ENCODE results near the gene GID8. TPM values are rescaled to one million over a fixed set of nuclear protein-coding genes. Genes with fewer than 3 reads are reported as not detected.

GID8 gene
- total RNA-seq, 2 donors from 2014 or later: 16.8 to 18.7 TPM

GRCh38 chr20:62924442-62925075 lies 13.4 kb upstream of the GID8 start:
- DNase-seq (ENCODE audit: low spot score): no peak
- H3K27me3 ChIP-seq: no peaks in the 10 kb centered on the region
- no peaks in the 10 kb centered on the region for H3K36me3 ChIP-seq
- H3K4me3 ChIP-seq: peak overlapping the region; percentile 83 to 97
- H3K9me3 ChIP-seq: no peaks in the 10 kb centered on the region
- H3K4me1 ChIP-seq: peaks cover 0 to 82% of the 10 kb centered on the region in 2 donors
- no peak for TF ChIP-seq CTCF (IDR thresholded peaks at IDR 0.05)
- peak overlapping the region; percentile 92 to 96 for H3K27ac ChIP-seq

GRCh38 chr20:62925076-62925419 lies 12.9 kb upstream of the GID8 start:
- H3K27me3 ChIP-seq: no peaks in the 10 kb centered on the region
- no peaks in the 10 kb centered on the region for H3K9me3 ChIP-seq
- H3K4me1 ChIP-seq: peaks cover 0 to 82% of the 10 kb centered on the region in 2 donors
- no peaks in the 10 kb centered on the region for H3K36me3 ChIP-seq
- H3K4me3 ChIP-seq: peak overlapping the region; percentile 83 to 97
- TF ChIP-seq CTCF (IDR thresholded peaks at IDR 0.05): no peak
- no peak for DNase-seq (ENCODE audit: low spot score)
- peak overlapping the region; percentile 92 to 96 for H3K27ac ChIP-seq

DNA sequence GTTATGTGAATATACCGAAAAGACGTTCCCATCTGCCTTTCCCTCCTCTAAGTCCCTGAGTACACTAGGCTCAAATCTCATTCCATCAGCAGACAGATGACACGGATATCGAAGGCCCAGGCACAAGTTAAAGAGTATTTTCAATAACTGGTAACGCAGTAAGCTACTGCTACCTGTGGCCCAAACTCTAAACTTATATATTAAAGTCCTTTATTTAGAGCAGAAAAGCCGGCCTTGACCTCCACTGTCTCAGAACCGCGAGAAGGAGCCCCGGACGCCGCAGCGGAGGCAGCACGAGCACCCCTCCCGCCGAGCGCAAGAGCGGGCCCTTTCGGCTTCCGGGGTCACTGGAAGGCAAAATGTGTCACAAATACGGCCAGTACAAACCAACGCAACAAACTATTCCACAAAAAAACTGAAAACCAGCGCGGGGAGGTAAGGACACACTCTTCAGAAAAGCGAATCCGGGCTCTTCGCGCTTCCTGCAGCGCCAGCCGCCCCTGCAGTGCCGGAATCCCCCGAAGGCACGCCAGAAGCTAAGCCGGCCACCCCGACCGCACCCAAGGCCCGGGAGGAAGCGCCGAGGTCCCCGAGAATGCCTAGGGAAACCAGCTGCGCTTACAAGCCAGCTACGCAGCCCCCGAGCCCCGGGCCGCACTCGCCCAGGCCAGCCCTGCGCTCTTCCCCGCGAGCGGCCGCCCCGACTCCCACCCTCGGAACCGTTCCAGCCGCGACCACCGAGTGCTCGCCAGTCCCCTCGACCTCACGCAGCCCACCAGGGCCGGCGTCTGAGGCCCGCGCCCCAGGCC lies 12.3 kb upstream of the GID8 start:
- Histone ChIP-seq H3K27me3 (no peaks in the 10 kb centered on the region), H3K9me3 (no peaks in the 10 kb centered on the region), H3K4me3 (peak overlapping the region; percentile 83 to 97), H3K36me3 (no peaks in the 10 kb centered on the region), H3K4me1 (peaks cover 0 to 78% of the 10 kb centered on the region in 2 donors), H3K27ac (peak overlapping the region; percentile 92 to 96)
- no peak for DNase-seq (ENCODE audit: low spot score)
- TF ChIP-seq CTCF (IDR thresholded peaks at IDR 0.05): no peak

DNA sequence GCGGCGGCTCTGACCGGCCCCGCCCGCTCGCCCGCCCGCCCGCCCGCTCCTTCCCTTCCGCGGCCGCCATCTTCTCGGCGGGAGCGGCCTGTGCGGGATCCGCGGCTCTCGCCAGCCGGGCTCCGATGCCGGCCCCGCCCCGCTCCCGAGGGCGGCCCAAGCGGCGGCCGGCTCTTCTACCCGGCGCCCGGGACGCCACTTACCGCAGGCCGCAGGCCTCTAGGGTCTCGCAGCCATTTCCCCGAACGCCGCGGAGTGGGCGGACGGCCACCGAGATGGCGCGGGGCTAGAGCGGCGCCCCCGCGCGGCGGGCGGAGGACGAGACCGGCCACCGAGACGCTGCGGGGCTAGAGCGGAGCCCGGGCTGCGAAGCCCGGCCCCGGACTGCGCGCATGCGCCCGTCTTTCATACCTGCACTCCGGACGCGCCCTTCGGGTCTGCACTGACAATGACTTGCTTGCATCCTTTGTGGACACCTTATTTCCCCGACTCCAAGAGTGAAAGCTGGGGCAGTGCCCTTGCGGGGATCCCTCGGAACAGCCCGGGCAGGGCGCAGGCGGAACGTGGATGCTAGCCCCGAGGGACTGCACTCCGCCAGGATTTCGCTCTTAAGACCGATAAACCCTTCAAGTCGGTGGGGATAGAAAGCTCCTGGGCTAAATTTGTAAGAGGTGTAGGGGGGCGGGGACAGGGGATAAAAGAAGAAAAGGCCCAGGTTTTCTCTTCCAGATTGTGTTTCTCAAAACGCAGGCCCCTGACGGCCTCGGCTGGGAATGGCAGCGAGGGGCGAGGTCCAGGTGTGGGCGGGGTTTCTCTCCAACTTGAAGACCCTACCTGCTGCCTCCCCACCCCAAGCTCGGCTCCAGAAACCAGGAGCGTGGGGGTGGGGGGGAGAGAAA lies 11.5 kb upstream of the GID8 start, which contains the start of gene DIDO1:
Gene DIDO1 (minus strand): TSS at position 277 of the 899 bp plus-strand sequence.
- H3K4me3 ChIP-seq: peak within 1 kb of the TSS; percentile 83 to 97
- no peaks in the 10 kb centered on the region for H3K36me3 ChIP-seq
- peak within 1 kb of the TSS; percentile 92 to 96 for H3K27ac ChIP-seq
- DNase-seq (ENCODE audit: low spot score): peak; percentile 80
- no peaks in the 10 kb centered on the region for H3K9me3 ChIP-seq
- peaks cover 0 to 70% of the 10 kb centered on the region in 2 donors for H3K4me1 ChIP-seq
- TF ChIP-seq CTCF (IDR thresholded peaks at IDR 0.05): peak; percentile 83
- no peaks in the 10 kb centered on the region for H3K27me3 ChIP-seq

- no peak for DNase-seq (ENCODE audit: low spot score)
- Histone ChIP-seq H3K27ac (peak overlapping the region; percentile 92 to 96), H3K4me1 (peaks cover 0 to 65% of the 10 kb centered on the region in 2 donors), H3K36me3 (no peaks in the 10 kb centered on the region), H3K9me3 (no peaks in the 10 kb centered on the region), H3K4me3 (peak overlapping the region; percentile 83 to 97), H3K27me3 (no peaks in the 10 kb centered on the region)
- TF ChIP-seq CTCF (IDR thresholded peaks at IDR 0.05): no peak
Observed at GRCh38 chr20:62927128-62927705, 10.7 kb upstream of the GID8 start.
